GM23248 (cell line): Measurements from ENCODE around the gene NGF.

Experiments used
- EZH2 ChIP-seq: fragments of 200-600 bp; sonication (generic); IDR thresholded peaks from 2 replicates; pipeline ENCODE4 v1.6.1; 2018; ENCODE audit warnings: antibody characterized with exemption, mild to moderate bottlenecking; ENCODE audit not compliant: insufficient read depth, poor library complexity, severe bottlenecking
- EZH2phosphoT487 ChIP-seq: fragments of 200-600 bp; sonication (generic); IDR thresholded peaks from 2 replicates; pipeline ENCODE4 v1.6.1; 2018; ENCODE audit warnings: antibody characterized with exemption, moderate library complexity, mild to moderate bottlenecking, low read depth; ENCODE audit not compliant: insufficient read depth

DNA sequence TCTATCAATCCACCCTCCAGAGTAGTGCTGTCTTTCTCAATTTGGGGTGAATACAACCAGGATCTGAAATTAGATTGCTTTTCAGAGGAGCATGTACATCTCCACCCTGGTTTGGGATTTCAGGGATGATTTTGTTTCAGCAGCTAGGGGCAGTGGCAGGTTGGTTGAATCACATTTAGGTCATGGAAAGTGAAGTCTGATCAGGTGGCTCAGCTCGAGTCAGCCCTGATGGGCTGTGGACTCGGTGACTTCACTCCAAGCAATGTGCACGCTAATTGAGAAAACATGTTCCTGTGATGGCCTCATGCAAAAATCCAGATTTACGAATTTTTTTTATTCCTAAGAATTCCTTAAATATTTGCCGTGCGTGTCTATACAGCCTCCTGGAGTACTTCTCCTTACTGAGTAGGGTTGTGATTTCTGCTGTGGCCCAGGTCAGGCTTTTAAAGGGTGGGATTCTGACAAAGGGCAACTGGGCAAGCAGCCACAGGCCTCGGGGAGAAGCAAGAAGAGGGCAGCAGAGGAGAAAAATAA, 7.5 kb downstream of the NGF start:
- TF ChIP-seq EZH2phosphoT487 (no peak), EZH2 (no peak)
